Mesendoderm (in vitro differentiated cells): ENCODE data around the gene GRIPAP1.

ENCODE experiments used
- DNase-seq: peaks from one replicate; pipeline ENCODE4 v3.0.0; 2013
- H2AK5ac ChIP-seq: 2 replicates; pipeline ENCODE4 v1.6.1; 2013; ENCODE audit warnings: low read length, inconsistent platforms
- H2BK120ac ChIP-seq: 2 replicates; pipeline ENCODE4 v1.6.1; 2013; ENCODE audit warnings: low read depth, mild to moderate bottlenecking, low read length, moderate library complexity, mixed read lengths
- H2BK15ac ChIP-seq: replicated peaks from 2 replicates; pipeline ENCODE4 v1.6.1; 2013; ENCODE audit warnings: low read depth, mild to moderate bottlenecking, moderate library complexity
- H2BK5ac ChIP-seq: 2 replicates; pipeline ENCODE4 v1.6.1; 2013; ENCODE audit warnings: low read length, inconsistent platforms
- H3K18ac ChIP-seq: 2 replicates; pipeline ENCODE4 v1.6.1; 2013; ENCODE audit warnings: mild to moderate bottlenecking, low read length, mixed read lengths
- H3K23ac ChIP-seq: one replicate; pipeline ENCODE4 v1.6.1; 2013; ENCODE audit warnings: low read length
- H3K27ac ChIP-seq: 2 replicates; pipeline ENCODE4 v1.5.1; 2013; ENCODE audit warnings: low read depth, mild to moderate bottlenecking, inconsistent platforms, low read length, moderate library complexity
- H3K27me3 ChIP-seq: 2 replicates; pipeline ENCODE4 v1.6.1; 2013; ENCODE audit warnings: low read length, control low read depth, mild to moderate bottlenecking, inconsistent platforms; ENCODE audit not compliant: insufficient read depth, poor library complexity
- H3K36me3 ChIP-seq: 2 replicates; pipeline ENCODE4 v1.6.1; 2013; ENCODE audit warnings: low read length, inconsistent platforms; ENCODE audit not compliant: control insufficient read depth, insufficient read depth
- H3K4ac ChIP-seq: one replicate; pipeline ENCODE4 v1.6.1; 2013; ENCODE audit warnings: low read depth, mild to moderate bottlenecking, low read length, moderate library complexity
- H3K4me1 ChIP-seq: 2 replicates; pipeline ENCODE4 v1.6.1; 2013; ENCODE audit warnings: low read depth, low read length, inconsistent platforms; ENCODE audit not compliant: control insufficient read depth
- H3K4me2 ChIP-seq: 2 replicates; pipeline ENCODE4 v1.6.1; 2013; ENCODE audit warnings: low read length
- H3K4me3 ChIP-seq: 2 replicates; pipeline ENCODE4 v1.5.1; 2013; ENCODE audit warnings: mild to moderate bottlenecking, low read length
- H3K56ac ChIP-seq: one replicate; pipeline ENCODE4 v1.6.1; 2013; ENCODE audit warnings: low read length
- H3K79me1 ChIP-seq: 2 replicates; pipeline ENCODE4 v1.6.1; 2013; ENCODE audit warnings: low read length, inconsistent platforms
- H3K79me2 ChIP-seq: 2 replicates; pipeline ENCODE4 v1.6.1; 2013; ENCODE audit warnings: mild to moderate bottlenecking, low read length; ENCODE audit not compliant: control insufficient read depth, insufficient read depth
- H3K9ac ChIP-seq: 2 replicates; pipeline ENCODE4 v1.6.1; 2013; ENCODE audit warnings: low read length, inconsistent platforms
- H4K5ac ChIP-seq: one replicate; pipeline ENCODE4 v1.6.1; 2013; ENCODE audit warnings: low read length
- H4K8ac ChIP-seq: one replicate; pipeline ENCODE4 v1.6.1; 2013; ENCODE audit warnings: low read depth, mild to moderate bottlenecking, control low read depth, low read length, moderate library complexity
- WGBS: extraction: QIAGEN DNeasy Blood & Tissue Kit; methylation state at CpG from one replicate; pipeline ENCODE4 v1.1.7; 2013; ENCODE audit warnings: low lambda C conversion rate, missing lambda C conversion rate; ENCODE audit not compliant: insufficient coverage; ENCODE audit errors: extremely low coverage; 5-methylcytosine and 5-hydroxymethylcytosine counted together

The GRIPAP1 gene

GRCh38 chrX:48961585-48962091 lies 40.4 kb downstream of the GRIPAP1 start:
- no peak overlapping the region for H3K4ac ChIP-seq
- H3K4me3 ChIP-seq: no peak overlapping the region
- H3K23ac ChIP-seq: no peak overlapping the region
- H3K4me1 ChIP-seq: no peaks in the 10 kb centered on the region
- H3K4me2 ChIP-seq: no peak overlapping the region
- H2BK120ac ChIP-seq: no peak overlapping the region
- H3K27ac ChIP-seq: no peak overlapping the region
- H3K79me2 ChIP-seq: peaks cover 4% of the 10 kb centered on the region
- H4K5ac ChIP-seq: no peak overlapping the region
- H3K36me3 ChIP-seq: no peaks in the 10 kb centered on the region
- H3K9ac ChIP-seq: no peak overlapping the region
- no peaks in the 10 kb centered on the region for H3K27me3 ChIP-seq
- no peak overlapping the region for H3K18ac ChIP-seq
- H3K79me1 ChIP-seq: no peaks in the 10 kb centered on the region
- peak; percentile 50 for DNase-seq
- H4K8ac ChIP-seq: no peak overlapping the region
- H2AK5ac ChIP-seq: no peak overlapping the region
- no peak overlapping the region for H3K56ac ChIP-seq
- no peak overlapping the region for H2BK5ac ChIP-seq
- H2BK15ac ChIP-seq: no peak overlapping the region
- WGBS: no CpG with 5 or more reads among the region's 5 CpGs

- Histone ChIP-seq H3K56ac (no peak overlapping the region), H3K27ac (no peak overlapping the region), H3K27me3 (no peaks in the 10 kb centered on the region), H3K18ac (no peak overlapping the region), H3K4me2 (no peak overlapping the region), H3K4me3 (no peak overlapping the region), H4K8ac (no peak overlapping the region), H2BK120ac (no peak overlapping the region), H3K23ac (no peak overlapping the region), H4K5ac (no peak overlapping the region), H3K4ac (no peak overlapping the region), H3K9ac (no peak overlapping the region), H3K4me1 (no peaks in the 10 kb centered on the region), H3K79me1 (no peaks in the 10 kb centered on the region), H3K79me2 (peaks cover 17% of the 10 kb centered on the region), H2BK15ac (no peak overlapping the region), H3K36me3 (no peaks in the 10 kb centered on the region), H2AK5ac (no peak overlapping the region), H2BK5ac (no peak overlapping the region)
- WGBS: no CpG with 5 or more reads among the region's 2 CpGs
- DNase-seq: no peak
Measured at GRCh38 chrX:48960291-48960690, 41.8 kb downstream of the GRIPAP1 start.

GRCh38 chrX:48958635-48959094 lies 43.4 kb downstream of the GRIPAP1 start:
- H2AK5ac ChIP-seq: no peak overlapping the region
- no peak overlapping the region for H2BK120ac ChIP-seq
- H3K27ac ChIP-seq: peak overlapping the region; percentile 45
- H2BK5ac ChIP-seq: no peak overlapping the region
- no peaks in the 10 kb centered on the region for H3K4me1 ChIP-seq
- peak overlapping the region; percentile 60 for H3K4ac ChIP-seq
- no peaks in the 10 kb centered on the region for H3K36me3 ChIP-seq
- peak overlapping the region; percentile 82 for H3K9ac ChIP-seq
- no peak overlapping the region for H3K23ac ChIP-seq
- H2BK15ac ChIP-seq: no peak overlapping the region
- no peak overlapping the region for H3K18ac ChIP-seq
- no peak overlapping the region for H3K4me3 ChIP-seq
- no peak overlapping the region for H4K8ac ChIP-seq
- no peak for DNase-seq
- WGBS: no CpG with 5 or more reads among the region's 21 CpGs
- H3K79me1 ChIP-seq: no peaks in the 10 kb centered on the region
- H3K4me2 ChIP-seq: peak overlapping the region; percentile 40
- peak overlapping the region; percentile 85 for H3K56ac ChIP-seq
- H3K79me2 ChIP-seq: peaks cover 29% of the 10 kb centered on the region
- no peak overlapping the region for H4K5ac ChIP-seq
- no peaks in the 10 kb centered on the region for H3K27me3 ChIP-seq

- H2BK15ac ChIP-seq: no peak overlapping the region
- H3K23ac ChIP-seq: no peak overlapping the region
- peak overlapping the region; percentile 70 for H2BK5ac ChIP-seq
- H3K4me2 ChIP-seq: peak overlapping the region; percentile 84
- peak; percentile 99 for DNase-seq
- no peak overlapping the region for H4K5ac ChIP-seq
- no peak overlapping the region for H2BK120ac ChIP-seq
- no peak overlapping the region for H3K4ac ChIP-seq
- H3K79me2 ChIP-seq: peaks cover 35% of the 10 kb centered on the region
- H3K9ac ChIP-seq: peak overlapping the region; percentile 84
- peak overlapping the region; percentile 71 for H3K18ac ChIP-seq
- H3K56ac ChIP-seq: peak overlapping the region; percentile 85
- no peaks in the 10 kb centered on the region for H3K4me1 ChIP-seq
- no peaks in the 10 kb centered on the region for H3K79me1 ChIP-seq
- H3K27ac ChIP-seq: peak overlapping the region; percentile 83
- H2AK5ac ChIP-seq: no peak overlapping the region
- no peaks in the 10 kb centered on the region for H3K27me3 ChIP-seq
- H4K8ac ChIP-seq: no peak overlapping the region
- H3K4me3 ChIP-seq: peak overlapping the region; percentile 81
- no peaks in the 10 kb centered on the region for H3K36me3 ChIP-seq
- WGBS: no CpG with 5 or more reads among the region's 66 CpGs
Measured at GRCh38 chrX:48957827-48958634, 44.0 kb downstream of the GRIPAP1 start.

GRCh38 chrX:48957477-48957826 lies 44.6 kb downstream of the GRIPAP1 start, which contains the start of gene OTUD5:
Gene OTUD5 (minus strand): TSS chrX:48957607. CDS start chrX:48957570, 37 bp downstream.
- no peaks in the 10 kb centered on the region for H3K36me3 ChIP-seq
- H2BK5ac ChIP-seq: peak within 1 kb of the TSS; percentile 70
- no peak within 1 kb of the TSS for H3K4ac ChIP-seq
- H3K18ac ChIP-seq: peak within 1 kb of the TSS; percentile 71
- H3K4me3 ChIP-seq: peak within 1 kb of the TSS; percentile 81
- H3K4me1 ChIP-seq: no peaks in the 10 kb centered on the region
- no peaks in the 10 kb centered on the region for H3K27me3 ChIP-seq
- H4K8ac ChIP-seq: no peak within 1 kb of the TSS
- DNase-seq: no peak
- H3K4me2 ChIP-seq: peak within 1 kb of the TSS; percentile 84
- H2BK120ac ChIP-seq: no peak within 1 kb of the TSS
- H3K56ac ChIP-seq: peak within 1 kb of the TSS; percentile 92
- no peaks in the 10 kb centered on the region for H3K79me1 ChIP-seq
- peak within 1 kb of the TSS; percentile 83 for H3K27ac ChIP-seq
- peaks cover 40% of the 10 kb centered on the region for H3K79me2 ChIP-seq
- no CpG with 5 or more reads among the region's 53 CpGs for WGBS
- H3K9ac ChIP-seq: peak within 1 kb of the TSS; percentile 84
- no peak within 1 kb of the TSS for H3K23ac ChIP-seq
- no peak within 1 kb of the TSS for H2BK15ac ChIP-seq
- H2AK5ac ChIP-seq: no peak within 1 kb of the TSS
- no peak within 1 kb of the TSS for H4K5ac ChIP-seq
